Psoas muscle (tissue), 8 donors: Measurements from ENCODE around the gene MYBPHL. TPM values are rescaled to one million over a fixed set of nuclear protein-coding genes. Genes with fewer than 3 reads are reported as not detected.

Experiments
- ATAC-seq, 4 donors: fragments of 200-7000 bp; cut with Tn5 transposase; one replicate each; pipeline ENCODE4 v1.9.1; 2020; ENCODE audit warnings: moderate library complexity in 3 of 4, mild to moderate bottlenecking in 2 of 4
- DNase-seq, 2 donors: peaks; one replicate each; pipeline ENCODE4 v3.0.0-alpha.2; 2020
- H3K27ac ChIP-seq: fragments of 200-600 bp; one replicate; pipeline ENCODE4 v1.8.0; 2022
- H3K27me3 ChIP-seq, 3 donors: fragments of 200-600 bp in 1 of 3; one replicate each; pipeline versions ENCODE4 v1.6.1 to v1.8.0; 2013 to 2022; ENCODE audit warnings: low read length in 2 of 3, mild to moderate bottlenecking in 2 of 3, moderate library complexity in 1 of 3; ENCODE audit not compliant: insufficient read depth in 3 of 3
- H3K36me3 ChIP-seq, 2 donors: fragments of 200-600 bp in 1 of 2; one replicate each; pipeline versions ENCODE4 v1.6.1 to v1.8.0; 2013 to 2022; ENCODE audit warnings: low read depth in 1 of 2, mild to moderate bottlenecking in 1 of 2, moderate library complexity in 1 of 2; ENCODE audit not compliant: insufficient read depth in 1 of 2
- H3K4me1 ChIP-seq: fragments of 200-600 bp; one replicate; pipeline ENCODE4 v1.8.0; 2022
- H3K4me3 ChIP-seq: fragments of 200-600 bp; one replicate; pipeline ENCODE4 v1.8.0; 2022; ENCODE audit warnings: mild to moderate bottlenecking
- H3K9me3 ChIP-seq: fragments of 200-600 bp; one replicate; pipeline ENCODE4 v1.8.0; 2022
- CTCF ChIP-seq: fragments of 200-600 bp; IDR thresholded peaks from one replicate; pipeline ENCODE4 v1.8.0; 2022; ENCODE audit warnings: antibody characterized with exemption
- WGBS, 3 donors: extraction: QIAGEN DNeasy Blood & Tissue Kit; methylation state at CpG; one replicate each; pipeline versions ENCODE4 v1.1.6 to v1.1.7; 2013; 5-methylcytosine and 5-hydroxymethylcytosine counted together
- intact Hi-C, 2 donors: fragments of 100-400 bp; cut with DNase I; formaldehyde crosslinking; loops; one replicate each; pipeline versions ENCODE4 v1.11.0 to v1.14.2; 2022
- polyA plus RNA-seq, 3 donors: library from polyadenylated mRNA; stranded (reverse); fragments of 200-250 nt; gene quantifications; one replicate each; pipeline ENCODE4 v1.2.3, GENCODE V29; 2013
- total RNA-seq, 4 donors: library from RNA; stranded (reverse); fragmentation: NEBNext Ultra II Directional in 2 of 4; extraction: Animal tissue kit (Norgen Biotek cat#: 25700) in 2 of 4; gene quantifications; one replicate each; pipeline versions ENCODE4 v1.2.1 to v1.2.4, GENCODE V29; 2021 to 2023
- donor health status: healthy with polysubstance abuse.
- donor health status: DM: no; HTN: no; CAD: no; lungs with moderate emphysema.
- donor health status: Bipolar disorder and iron deficiency.
- donor health status: healthy.
- donor health status: DM: yes; HTN: yes; CAD: no.
- donor health status: DM: no; HTN: no; CAD: no.
- donor health status: DM: no; HTN: no; CAD: no.
- donor health status: DM: yes; HTN: yes; CAD: no.

The MYBPHL gene
- total and polyA plus RNA-seq, 7 donors, result 0.17 to 2.2 (median 0.57) TPM; not detected in 1

GRCh38 chr1:109350655-109351054 is 43.8 kb upstream of the MYBPHL start:
- H3K9me3 ChIP-seq, result no peaks in the 10 kb centered on the region
- 75 to 90% (median 87%) methylated on average over 1 of the region's 1 CpG for WGBS, 3 donors
- intact Hi-C loops, result loop anchor here in 1 of 2 donors (5.0 to 10.0 kb wide), 2 partner anchors 33 to 56 kb away; no protein-coding TSS in a partner anchor

DNA sequence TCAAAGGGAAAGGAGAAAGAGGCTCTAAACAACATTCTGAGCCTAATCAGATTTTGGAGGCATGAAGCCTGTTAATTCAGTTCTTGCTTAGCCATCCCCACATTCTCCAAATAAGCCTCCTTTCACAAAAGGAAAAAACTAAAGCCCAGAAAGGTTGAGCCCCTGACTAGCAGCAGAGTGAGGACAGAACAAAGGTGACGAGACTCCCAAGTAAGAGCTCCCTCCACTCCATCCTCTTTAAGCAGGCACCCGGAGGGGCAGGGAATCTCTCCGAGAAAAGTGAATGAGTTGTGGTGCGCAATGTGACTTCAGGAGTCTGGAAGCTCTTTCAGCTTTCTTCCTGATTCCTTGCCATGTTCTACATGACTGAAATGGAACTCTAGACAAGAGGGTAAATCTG is 43.4 kb upstream of the MYBPHL start:
- WGBS, 3 donors, result 89 to 93% (median 91%) methylated on average over 4 of the region's 4 CpGs
- ATAC-seq, result no peak
- Histone ChIP-seq H3K36me3 (peaks cover 4 to 98% of the 10 kb centered on the region in 2 donors), H3K27me3 (no peaks in the 10 kb centered on the region), H3K4me1 (no peaks in the 10 kb centered on the region), H3K9me3 (no peaks in the 10 kb centered on the region), H3K4me3 (no peak overlapping the region), H3K27ac (no peak overlapping the region)
- intact Hi-C loops, result loop anchor here in 1 of 2 donors (5.0 to 10.0 kb wide), 2 partner anchors 33 to 55 kb away; no protein-coding TSS in a partner anchor
- no peak for TF ChIP-seq CTCF
- no peak for DNase-seq

More at GRCh38 chr1:109350655-109351054, 43.8 kb upstream of the MYBPHL start:
- Histone ChIP-seq H3K36me3 (peaks cover 4 to 96% of the 10 kb centered on the region in 2 donors), H3K4me1 (no peaks in the 10 kb centered on the region), H3K27me3 (no peaks in the 10 kb centered on the region), H3K27ac (no peak overlapping the region), H3K4me3 (no peak overlapping the region)
- no peak for DNase-seq
- ATAC-seq, result no peak
- TF ChIP-seq CTCF, result no peak

DNA sequence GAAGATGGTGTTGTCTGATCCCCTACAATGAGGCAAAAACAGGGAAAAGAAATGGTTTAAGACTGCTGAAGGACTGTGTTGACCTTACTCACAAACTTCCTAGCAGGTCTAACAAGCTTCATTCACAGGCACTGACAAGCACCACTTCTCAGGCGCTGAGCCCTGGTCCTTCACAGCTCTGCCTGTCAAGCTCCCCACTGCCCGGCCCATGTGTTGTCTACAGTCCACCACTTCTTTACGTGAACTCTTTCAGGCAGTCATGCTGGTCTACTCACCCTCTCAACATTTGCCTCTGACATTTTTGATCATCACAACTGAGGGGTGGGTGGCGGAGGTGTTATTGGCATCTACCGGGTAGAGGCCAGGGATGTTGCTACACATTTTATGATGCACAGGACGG is 40.7 kb upstream of the MYBPHL start:
- H3K27me3 ChIP-seq, result no peaks in the 10 kb centered on the region
- H3K4me1 ChIP-seq, result no peaks in the 10 kb centered on the region
- H3K36me3 ChIP-seq, result peaks cover 3 to 100% of the 10 kb centered on the region in 2 donors
- WGBS, 3 donors, result 94 to 97% (median 97%) methylated on average over 6 of the region's 6 CpGs
- H3K27ac ChIP-seq, result no peak overlapping the region
- intact Hi-C loops, result no loop called here
- no peak for ATAC-seq
- no peak for TF ChIP-seq CTCF
- no peak for DNase-seq
- H3K4me3 ChIP-seq, result no peak overlapping the region
- H3K9me3 ChIP-seq, result no peaks in the 10 kb centered on the region

DNA sequence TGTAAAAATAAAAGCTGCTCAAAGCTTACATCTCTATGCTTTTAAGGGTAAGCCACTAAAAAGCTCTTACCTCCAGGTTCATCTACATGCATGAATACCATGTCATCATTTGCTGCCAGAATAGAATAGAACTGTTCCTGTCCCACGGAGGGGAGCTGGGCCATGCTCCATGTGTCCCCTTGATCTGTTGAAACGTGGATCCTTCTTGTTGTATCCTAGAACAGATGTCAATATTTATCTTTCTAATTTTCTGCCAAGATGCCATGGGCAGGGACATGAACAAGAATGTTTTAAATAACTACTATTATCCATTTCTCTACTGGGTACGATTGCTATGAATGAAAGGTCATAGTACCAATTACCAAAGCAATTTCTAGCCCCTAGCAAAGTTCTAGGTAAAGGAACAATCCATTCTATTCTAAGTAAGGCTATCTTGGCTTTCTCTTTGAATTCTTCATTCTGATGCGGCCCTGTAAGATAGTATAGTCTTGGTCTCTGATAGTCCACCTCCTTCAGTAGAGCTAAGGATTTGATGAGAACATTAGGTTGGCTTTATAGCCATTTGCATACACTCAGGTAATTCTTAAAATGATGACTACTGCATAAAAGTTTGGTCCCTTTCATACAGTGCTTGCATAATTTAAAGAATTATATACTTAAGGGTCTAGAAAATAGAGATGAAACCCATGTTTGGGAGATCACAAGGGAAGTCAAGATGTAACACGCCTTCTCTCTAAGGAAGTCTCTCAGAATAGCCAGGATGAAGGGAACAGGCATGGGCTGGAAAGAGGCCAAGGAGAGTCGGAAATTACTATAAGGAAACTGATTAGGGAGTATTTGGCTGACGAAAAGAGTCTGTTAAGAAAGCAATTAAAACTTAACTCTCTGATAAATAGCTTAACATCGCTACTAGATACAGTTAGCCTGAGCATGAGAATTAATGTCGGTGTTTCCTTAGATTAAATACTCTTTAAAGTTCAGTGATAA is 35.4 kb upstream of the MYBPHL start:
- no peaks in the 10 kb centered on the region for H3K9me3 ChIP-seq
- 59 to 68% (median 64%) methylated on average over 9 of the region's 9 CpGs for WGBS, 3 donors
- intact Hi-C loops, result no loop called here
- H3K27me3 ChIP-seq, result no peaks in the 10 kb centered on the region
- ATAC-seq (no peak), DNase-seq (no peak)
- no peak overlapping the region for H3K27ac ChIP-seq
- no peak overlapping the region for H3K4me3 ChIP-seq
- peaks cover 10% of the 10 kb centered on the region for H3K4me1 ChIP-seq
- no peak for TF ChIP-seq CTCF
- H3K36me3 ChIP-seq, result peaks cover 7 to 97% of the 10 kb centered on the region in 2 donors
